DND-41 (cell line): ENCODE results near the gene DDO.

Experiments
- ATAC-seq: fragments of 200-7000 bp; cut with Tn5 transposase; 3 replicates; pipeline ENCODE4 v1.9.1; 2021; ENCODE audit warnings: low read depth; ENCODE audit not compliant: insufficient read depth
- DNase-seq: peaks from one replicate; pipeline ENCODE4 v3.0.0-alpha.2; 2020
- H2AFZ ChIP-seq: 2 replicates; pipeline ENCODE4 v1.6.0; 2012; ENCODE audit warnings: low read depth, low read length
- H3K27ac ChIP-seq: 2 replicates; pipeline ENCODE4 v1.5.1; 2012; ENCODE audit warnings: low read length, inconsistent platforms
- H3K27me3 ChIP-seq: fragments of 200-600 bp; sonication (generic); 2 replicates; pipeline ENCODE4 v1.6.0; 2012; ENCODE audit warnings: low read length, mild to moderate bottlenecking, inconsistent platforms; ENCODE audit not compliant: insufficient read depth, poor library complexity
- H3K36me3 ChIP-seq: 2 replicates; pipeline ENCODE4 v1.5.1; 2012; ENCODE audit warnings: low read length, inconsistent platforms; ENCODE audit not compliant: insufficient read depth
- H3K4me1 ChIP-seq: 2 replicates; pipeline ENCODE4 v1.5.1; 2012; ENCODE audit warnings: mild to moderate bottlenecking, low read length; ENCODE audit not compliant: insufficient read depth
- H3K4me2 ChIP-seq: 2 replicates; pipeline ENCODE4 v1.6.0; 2012; ENCODE audit warnings: mild to moderate bottlenecking, moderate library complexity, low read length, inconsistent platforms; ENCODE audit not compliant: insufficient read depth
- H3K4me3 ChIP-seq, 2 experiments: fragments of 200-600 bp in 1 of 2; shearing (Covaris generic) in 1 of 2; 2 replicates each; pipeline ENCODE4 v1.5.1; 2012 to 2016; ENCODE audit warnings: inconsistent platforms in 2 of 2, low read length in 2 of 2, mild to moderate bottlenecking in 2 of 2, low read depth in 1 of 2, moderate library complexity in 1 of 2
- H3K79me2 ChIP-seq: 2 replicates; pipeline ENCODE4 v1.6.0; 2012; ENCODE audit warnings: low read length, inconsistent platforms; ENCODE audit not compliant: insufficient read depth
- H3K9ac ChIP-seq: 2 replicates; pipeline ENCODE4 v1.6.0; 2012; ENCODE audit warnings: low read depth, mild to moderate bottlenecking, inconsistent platforms, low read length, moderate library complexity
- H3K9me3 ChIP-seq: 2 replicates; pipeline ENCODE4 v1.5.1; 2012; ENCODE audit warnings: low read length, moderate library complexity, mild to moderate bottlenecking, inconsistent platforms; ENCODE audit not compliant: insufficient read depth, severe bottlenecking
- H4K20me1 ChIP-seq: 2 replicates; pipeline ENCODE4 v1.6.0; 2012; ENCODE audit warnings: low read length; ENCODE audit not compliant: insufficient read depth
- EZH2 ChIP-seq: IDR thresholded peaks from 3 replicates; pipeline ENCODE4 v1.6.1; 2012; ENCODE audit warnings: borderline replicate concordance, low read depth, mild to moderate bottlenecking, moderate library complexity, low read length, inconsistent platforms; ENCODE audit not compliant: severe bottlenecking
- TF ChIP-seq, protein P1 (sequence below): IDR thresholded peaks from 2 replicates; pipeline ENCODE4 v1.5.1; 2012; ENCODE audit warnings: borderline replicate concordance, low read length, moderate library complexity, mild to moderate bottlenecking; ENCODE audit not compliant: poor library complexity, severe bottlenecking; ENCODE audit errors: extremely low read depth

DDO gene

DNA sequence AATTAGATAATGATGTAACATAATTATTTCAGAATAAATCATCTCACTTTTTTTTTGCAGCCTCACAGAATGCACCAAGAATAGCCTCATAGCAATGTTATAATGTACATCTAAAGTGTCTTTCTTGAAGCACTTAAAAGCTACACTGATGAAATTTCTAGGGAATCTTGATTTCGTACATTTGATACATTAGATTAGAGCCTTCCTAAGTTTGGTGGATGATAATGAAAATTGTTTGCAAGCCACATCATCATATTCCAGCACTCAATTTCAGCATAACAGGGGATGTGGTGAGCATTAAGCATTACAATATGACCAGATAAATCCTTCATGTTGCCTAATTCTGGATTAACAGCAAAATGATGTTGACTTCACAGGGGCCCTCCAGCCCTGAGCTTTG is 47.5 kb downstream of the DDO start:
- Histone ChIP-seq H3K79me2 (no peaks in the 10 kb centered on the region), H3K4me2 (no peak overlapping the region), H2AFZ (no peak overlapping the region), H3K36me3 (no peaks in the 10 kb centered on the region), H3K27me3 (peaks cover 35% of the 10 kb centered on the region), H3K4me3 (no peak overlapping the region), H3K9ac (no peak overlapping the region), H3K27ac (no peak overlapping the region), H3K9me3 (no peaks in the 10 kb centered on the region), H4K20me1 (no peaks in the 10 kb centered on the region), H3K4me1 (no peaks in the 10 kb centered on the region)
- no peak for TF ChIP-seq EZH2
- TF ChIP-seq, protein P1, sequence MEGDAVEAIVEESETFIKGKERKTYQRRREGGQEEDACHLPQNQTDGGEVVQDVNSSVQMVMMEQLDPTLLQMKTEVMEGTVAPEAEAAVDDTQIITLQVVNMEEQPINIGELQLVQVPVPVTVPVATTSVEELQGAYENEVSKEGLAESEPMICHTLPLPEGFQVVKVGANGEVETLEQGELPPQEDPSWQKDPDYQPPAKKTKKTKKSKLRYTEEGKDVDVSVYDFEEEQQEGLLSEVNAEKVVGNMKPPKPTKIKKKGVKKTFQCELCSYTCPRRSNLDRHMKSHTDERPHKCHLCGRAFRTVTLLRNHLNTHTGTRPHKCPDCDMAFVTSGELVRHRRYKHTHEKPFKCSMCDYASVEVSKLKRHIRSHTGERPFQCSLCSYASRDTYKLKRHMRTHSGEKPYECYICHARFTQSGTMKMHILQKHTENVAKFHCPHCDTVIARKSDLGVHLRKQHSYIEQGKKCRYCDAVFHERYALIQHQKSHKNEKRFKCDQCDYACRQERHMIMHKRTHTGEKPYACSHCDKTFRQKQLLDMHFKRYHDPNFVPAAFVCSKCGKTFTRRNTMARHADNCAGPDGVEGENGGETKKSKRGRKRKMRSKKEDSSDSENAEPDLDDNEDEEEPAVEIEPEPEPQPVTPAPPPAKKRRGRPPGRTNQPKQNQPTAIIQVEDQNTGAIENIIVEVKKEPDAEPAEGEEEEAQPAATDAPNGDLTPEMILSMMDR, result no peak
- DNase-seq (no peak), ATAC-seq (no peak)

DNA sequence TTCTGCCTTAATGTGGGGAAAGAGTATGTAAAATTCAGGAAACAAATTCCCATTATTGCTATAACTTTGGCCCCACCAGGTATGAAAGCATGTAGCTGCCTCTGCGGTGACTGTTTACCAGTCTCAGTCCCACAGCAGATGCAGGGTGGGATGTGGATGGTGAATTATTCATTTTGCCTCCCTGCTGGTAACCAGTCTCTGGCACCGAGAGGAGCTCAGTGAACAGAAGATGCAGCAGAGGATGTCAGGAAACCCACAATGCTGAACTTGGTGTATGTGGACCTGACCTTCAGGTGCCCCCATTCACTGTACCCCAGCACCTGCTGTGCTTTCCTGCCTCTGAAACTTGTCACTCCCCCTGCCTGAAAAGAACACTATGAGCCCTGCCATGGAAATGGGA is 48.4 kb downstream of the DDO start:
- peaks cover 35% of the 10 kb centered on the region for H3K27me3 ChIP-seq
- no peak overlapping the region for H3K27ac ChIP-seq
- no peaks in the 10 kb centered on the region for H3K9me3 ChIP-seq
- TF ChIP-seq, protein P1, result no peak
- no peak for TF ChIP-seq EZH2
- H3K79me2 ChIP-seq, result no peaks in the 10 kb centered on the region
- H3K9ac ChIP-seq, result no peak overlapping the region
- H4K20me1 ChIP-seq, result no peaks in the 10 kb centered on the region
- no peak overlapping the region for H3K4me3 ChIP-seq
- H3K36me3 ChIP-seq, result no peaks in the 10 kb centered on the region
- DNase-seq, result no peak
- H2AFZ ChIP-seq, result no peak overlapping the region
- H3K4me2 ChIP-seq, result no peak overlapping the region
- peak; percentile 54 for ATAC-seq
- H3K4me1 ChIP-seq, result no peaks in the 10 kb centered on the region

DNA sequence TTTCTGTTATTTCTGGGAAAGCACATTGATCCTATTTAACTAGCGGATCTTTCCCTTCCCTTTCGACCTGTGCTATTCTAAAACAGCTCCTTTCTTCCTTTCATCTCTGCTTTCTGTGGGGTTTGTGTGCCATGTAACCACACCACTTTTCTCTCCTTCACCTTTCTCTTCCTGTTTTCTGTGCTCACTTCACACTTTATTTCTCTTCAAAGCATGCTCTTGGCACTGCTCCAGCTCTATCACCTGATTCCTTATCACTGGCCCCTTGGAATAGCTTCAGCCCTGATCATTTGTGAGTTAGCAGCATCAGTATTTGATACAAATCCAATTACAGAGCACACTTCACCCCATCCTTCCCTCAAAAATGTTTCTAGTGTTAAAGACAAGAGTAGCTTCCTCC is 49.1 kb downstream of the DDO start:
- Histone ChIP-seq H3K4me2 (no peak overlapping the region), H3K27ac (no peak overlapping the region), H3K9ac (no peak overlapping the region), H3K79me2 (no peaks in the 10 kb centered on the region), H4K20me1 (no peaks in the 10 kb centered on the region), H2AFZ (no peak overlapping the region), H3K9me3 (no peaks in the 10 kb centered on the region), H3K4me1 (no peaks in the 10 kb centered on the region), H3K4me3 (no peak overlapping the region), H3K36me3 (no peaks in the 10 kb centered on the region), H3K27me3 (peaks cover 33% of the 10 kb centered on the region)
- no peak for ATAC-seq
- TF ChIP-seq, protein P1, result no peak
- DNase-seq, result no peak

DNA sequence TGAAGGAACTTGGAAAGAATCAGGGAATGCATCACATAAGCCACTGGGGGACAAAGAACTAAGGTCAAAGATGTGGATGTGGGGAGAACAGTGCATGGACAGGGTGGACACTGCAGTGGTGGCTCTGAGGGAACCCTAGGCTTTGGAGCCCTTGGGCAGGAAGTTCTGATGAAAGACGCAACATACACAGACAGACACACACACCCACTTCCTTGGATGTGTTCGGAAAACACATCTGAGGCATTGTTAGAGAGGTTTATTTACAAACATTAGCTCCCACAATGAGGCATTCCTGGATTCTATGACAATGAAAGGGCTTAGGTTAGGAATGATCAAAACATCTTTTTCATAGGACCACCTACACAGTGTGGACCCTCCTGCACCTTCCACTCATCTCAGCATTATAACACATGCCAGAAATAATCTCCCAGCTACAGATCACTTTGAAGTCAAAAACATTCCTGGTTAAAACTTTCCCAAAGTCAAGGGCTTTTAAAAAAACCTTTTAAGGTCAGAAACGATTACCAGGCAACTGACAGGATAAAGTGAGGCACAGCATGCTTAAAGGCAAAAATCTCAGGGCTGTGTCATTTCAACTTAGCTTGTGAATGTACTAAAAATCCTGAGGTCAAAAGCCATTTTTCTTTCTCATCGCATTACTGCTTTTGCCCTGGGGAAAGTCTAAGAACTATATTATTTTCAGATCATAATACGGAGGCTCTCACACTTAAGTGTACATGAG is 50.8 kb downstream of the DDO start:
- H3K9me3 ChIP-seq, result no peaks in the 10 kb centered on the region
- H3K4me1 ChIP-seq, result no peaks in the 10 kb centered on the region
- DNase-seq, result no peak
- no peak overlapping the region for H3K4me3 ChIP-seq
- H4K20me1 ChIP-seq, result no peaks in the 10 kb centered on the region
- H3K79me2 ChIP-seq, result no peaks in the 10 kb centered on the region
- no peak overlapping the region for H3K4me2 ChIP-seq
- H3K27me3 ChIP-seq, result peaks cover 21% of the 10 kb centered on the region
- TF ChIP-seq EZH2, result no peak
- TF ChIP-seq, protein P1, result no peak
- no peak for ATAC-seq
- no peak overlapping the region for H3K27ac ChIP-seq
- H3K36me3 ChIP-seq, result no peaks in the 10 kb centered on the region
- no peak overlapping the region for H2AFZ ChIP-seq
- no peak overlapping the region for H3K9ac ChIP-seq
